GM21737 (cell line): ENCODE data around the gene ZNF18.

Experiments
- ATAC-seq: cut with Tn5 transposase; IDR thresholded peaks from one replicate; pipeline ENCODE4 v1.9.1; 2021; ENCODE audit warnings: mild to moderate bottlenecking, moderate library complexity; ENCODE audit not compliant: unreplicated experiment

The ZNF18 gene, protein sequence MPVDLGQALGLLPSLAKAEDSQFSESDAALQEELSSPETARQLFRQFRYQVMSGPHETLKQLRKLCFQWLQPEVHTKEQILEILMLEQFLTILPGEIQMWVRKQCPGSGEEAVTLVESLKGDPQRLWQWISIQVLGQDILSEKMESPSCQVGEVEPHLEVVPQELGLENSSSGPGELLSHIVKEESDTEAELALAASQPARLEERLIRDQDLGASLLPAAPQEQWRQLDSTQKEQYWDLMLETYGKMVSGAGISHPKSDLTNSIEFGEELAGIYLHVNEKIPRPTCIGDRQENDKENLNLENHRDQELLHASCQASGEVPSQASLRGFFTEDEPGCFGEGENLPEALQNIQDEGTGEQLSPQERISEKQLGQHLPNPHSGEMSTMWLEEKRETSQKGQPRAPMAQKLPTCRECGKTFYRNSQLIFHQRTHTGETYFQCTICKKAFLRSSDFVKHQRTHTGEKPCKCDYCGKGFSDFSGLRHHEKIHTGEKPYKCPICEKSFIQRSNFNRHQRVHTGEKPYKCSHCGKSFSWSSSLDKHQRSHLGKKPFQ

DNA sequence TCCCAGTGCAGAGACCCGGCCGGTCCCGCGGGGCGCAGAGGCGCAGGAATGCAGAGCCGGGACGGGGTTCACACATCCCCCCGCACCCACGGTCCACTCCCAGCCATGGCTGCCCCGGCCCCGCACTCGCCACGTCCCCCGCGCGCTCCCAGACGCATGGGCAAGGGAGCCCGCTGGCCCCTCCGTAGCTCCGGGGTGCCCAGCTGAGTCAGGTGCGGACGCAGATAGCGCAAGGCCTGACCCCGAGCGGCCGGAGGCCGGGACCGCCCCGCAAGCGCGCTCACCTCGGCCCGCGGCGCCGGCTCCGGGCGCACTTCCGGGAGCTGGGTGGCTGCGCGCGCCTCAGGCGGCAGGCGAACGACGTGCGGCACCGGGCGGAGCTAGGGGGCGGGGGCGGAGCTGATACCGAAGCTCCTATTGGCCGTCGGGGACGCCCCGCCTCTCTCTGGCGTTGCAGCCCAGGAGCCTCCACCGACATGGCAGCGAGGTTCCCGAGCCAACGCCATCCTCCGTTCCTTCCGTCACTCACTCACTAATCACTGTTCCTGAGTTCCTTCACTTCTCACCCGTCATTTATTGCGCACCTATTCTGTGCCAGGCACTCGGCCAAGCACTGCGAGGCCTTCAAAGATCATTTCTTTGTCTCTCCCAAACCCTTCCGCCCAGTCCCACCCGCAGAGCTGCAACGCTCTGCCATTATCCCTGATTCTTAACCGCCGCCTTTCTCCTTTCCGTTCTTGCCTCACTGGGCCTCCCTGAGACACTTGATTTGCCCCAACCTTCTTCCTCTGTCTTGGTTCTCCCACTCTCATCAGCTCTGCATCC is at the start of gene ZNF18:
Gene ZNF18, minus strand, starts transcription at position 329 of the 825 bp plus-strand sequence. CDS start 4,646 bp downstream, outside the sequence.
- peak; percentile 95 for ATAC-seq

DNA sequence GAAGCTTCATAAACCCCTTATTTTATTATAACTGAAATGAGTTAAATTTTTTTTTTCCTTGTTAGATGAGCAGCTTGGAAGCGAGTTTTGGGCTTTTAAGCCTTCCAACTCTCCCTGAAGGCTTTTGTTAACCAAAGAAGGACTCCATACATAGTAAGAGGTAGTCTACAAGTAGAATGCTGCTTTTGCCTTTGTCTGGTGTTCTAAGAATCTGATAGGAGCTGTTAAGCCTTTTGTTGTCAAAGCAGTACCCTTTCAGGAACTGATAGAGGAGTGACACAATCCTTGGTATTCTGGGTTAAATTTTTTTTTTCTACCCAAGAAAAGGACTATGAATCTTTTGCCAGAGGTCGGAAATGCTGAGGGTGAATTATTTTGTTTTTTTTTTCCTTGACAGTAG is 49.5 kb upstream of the ZNF18 start:
- ATAC-seq, result no peak

DNA sequence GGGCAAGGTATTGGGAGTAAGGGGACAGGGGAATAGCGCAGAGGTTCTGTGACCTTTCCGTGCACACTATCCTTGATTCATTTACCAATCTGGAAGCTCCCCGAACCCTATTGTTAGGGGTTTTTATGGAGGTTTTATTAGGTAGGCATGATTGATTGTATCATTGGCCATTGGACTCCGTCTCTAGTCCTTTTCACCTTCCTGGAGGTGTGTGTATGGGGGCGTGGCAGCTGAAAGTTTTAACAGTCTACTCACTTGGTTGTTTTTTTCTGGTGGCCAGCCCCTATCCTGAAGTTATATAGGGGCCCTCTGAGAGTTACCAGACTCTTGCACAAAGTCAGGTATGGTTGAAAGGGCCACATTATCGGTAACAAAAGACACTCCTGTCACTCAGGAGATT is 46.4 kb upstream of the ZNF18 start:
- ATAC-seq, result no peak

DNA sequence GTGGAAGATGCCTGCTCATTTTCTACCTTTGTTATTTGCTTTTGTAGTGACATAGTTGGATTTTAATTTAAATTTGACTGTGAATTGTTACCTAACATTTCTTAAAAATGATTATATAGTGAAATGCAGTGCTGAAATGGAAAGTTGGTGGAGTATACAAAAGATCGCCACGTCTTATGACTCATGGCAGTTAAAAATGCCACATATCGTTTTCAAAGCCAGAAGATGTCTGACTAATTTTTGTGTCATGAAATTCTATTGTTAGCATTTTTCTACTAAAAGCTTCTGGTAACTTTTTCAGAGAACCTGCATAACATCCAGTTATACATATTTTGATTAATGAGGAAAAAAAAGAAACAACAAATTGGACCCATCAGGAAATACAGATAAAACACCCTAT is 44.0 kb upstream of the ZNF18 start:
- no peak for ATAC-seq

DNA sequence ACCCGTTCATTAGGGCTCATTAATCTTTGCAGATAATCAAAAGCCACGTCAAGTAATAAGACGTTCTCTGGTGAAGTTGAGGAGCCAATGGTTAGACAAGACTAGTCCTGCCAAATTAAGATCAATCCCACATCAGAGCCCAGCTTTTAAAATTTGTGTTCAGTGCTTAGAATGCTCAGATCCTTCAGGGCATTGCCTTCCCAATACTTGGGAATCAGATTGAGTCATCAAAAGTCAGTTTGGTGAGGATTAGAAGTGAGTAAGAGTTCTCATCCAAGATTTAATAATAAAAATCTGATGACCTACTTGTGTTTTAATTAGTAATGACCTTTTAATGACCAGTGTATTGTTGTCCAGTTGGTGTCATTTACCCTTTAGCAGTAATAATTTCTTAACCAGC is 43.2 kb upstream of the ZNF18 start:
- ATAC-seq, result no peak

DNA sequence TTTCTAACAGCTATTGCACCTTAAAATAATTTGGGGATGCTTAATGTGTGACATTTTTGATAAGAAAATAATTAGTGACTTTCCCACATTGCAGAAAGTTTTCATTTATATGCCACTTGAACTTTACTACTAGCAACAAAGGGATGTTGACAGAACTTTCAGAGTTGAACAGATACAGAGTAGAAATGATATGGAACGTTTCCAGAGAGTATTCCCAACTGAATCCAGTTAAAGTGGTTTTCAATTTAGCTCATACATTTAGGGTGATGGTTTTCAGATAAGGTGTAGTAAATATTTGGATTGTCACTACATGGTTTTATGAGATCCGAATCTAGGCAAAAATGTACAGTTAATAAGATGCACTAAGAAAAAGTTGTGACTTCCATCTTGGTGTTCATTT is 40.7 kb upstream of the ZNF18 start:
- ATAC-seq, result no peak

DNA sequence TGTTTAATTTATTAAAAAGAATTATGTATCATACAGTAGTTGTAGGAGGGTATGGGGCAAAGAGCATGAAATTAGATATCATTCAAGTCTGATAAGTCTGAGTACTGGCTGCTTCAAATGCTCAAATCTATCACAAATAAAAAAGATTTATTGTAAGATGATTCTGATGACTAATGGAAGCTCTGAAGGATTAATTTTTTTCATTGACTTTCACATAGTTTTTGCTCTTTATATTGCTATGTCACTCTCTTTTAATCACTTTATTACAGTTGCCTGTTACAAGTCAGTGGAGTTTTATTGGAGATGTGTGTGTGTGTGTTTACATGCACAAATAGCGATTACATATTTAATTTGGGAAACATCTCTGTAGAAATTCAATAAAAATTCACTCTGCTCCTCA is 38.4 kb upstream of the ZNF18 start:
- ATAC-seq, result no peak

DNA sequence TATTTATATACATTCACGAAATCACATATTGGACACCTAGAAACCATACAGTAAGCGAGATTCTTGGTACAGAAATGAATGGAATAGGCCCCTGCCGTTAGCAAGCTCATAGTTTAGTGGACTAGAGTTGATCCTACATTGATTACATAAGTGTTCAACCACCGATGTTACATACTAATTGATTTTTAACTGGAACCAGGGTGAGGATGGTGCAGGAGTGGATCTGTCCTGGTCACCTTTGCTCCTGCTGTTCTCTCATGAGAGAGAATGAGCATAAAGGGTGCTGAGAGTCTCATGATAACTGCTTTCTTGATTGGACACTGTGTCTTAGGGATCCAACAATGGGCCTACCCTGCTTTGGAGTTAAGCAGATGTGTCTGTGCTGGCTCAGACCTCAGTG is 37.3 kb upstream of the ZNF18 start:
- ATAC-seq, result no peak

DNA sequence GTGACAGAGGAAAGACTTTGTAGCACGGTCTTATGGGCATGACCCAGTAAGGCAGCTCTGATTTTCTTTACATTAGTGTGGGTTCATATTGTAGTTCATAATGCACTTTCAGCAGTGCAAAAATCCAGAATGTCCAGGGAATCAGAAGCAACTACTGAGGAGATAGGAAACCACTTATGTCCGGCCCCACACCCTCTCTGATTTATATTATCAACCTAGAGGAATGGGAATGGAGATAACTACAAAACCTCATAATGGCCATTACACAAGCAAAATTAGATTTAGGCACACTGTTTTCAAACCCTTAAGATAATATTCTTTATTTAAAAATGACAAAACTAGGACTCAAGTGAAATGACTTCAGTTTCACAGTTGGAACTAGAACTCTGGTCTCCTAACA is 31.3 kb upstream of the ZNF18 start:
- ATAC-seq, result no peak

DNA sequence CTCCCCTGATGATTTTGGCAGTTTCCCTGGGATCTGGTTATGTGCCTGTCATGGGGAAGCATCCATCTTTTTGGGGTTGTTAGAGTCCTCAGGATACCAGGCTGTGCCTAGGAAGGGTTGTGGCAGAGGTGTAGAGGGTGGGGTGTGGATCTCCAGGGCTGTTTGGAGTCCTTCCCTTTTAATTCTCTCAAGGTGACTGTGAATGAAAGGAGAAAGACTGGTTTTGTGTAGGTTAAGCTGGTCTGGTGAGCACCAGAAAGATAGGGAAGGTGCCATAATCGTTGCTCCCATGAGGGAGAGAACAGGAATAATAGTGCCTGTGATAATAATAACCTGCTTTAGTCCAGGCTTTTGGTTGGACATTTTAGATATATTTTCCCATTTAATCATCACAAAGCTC is 30.4 kb upstream of the ZNF18 start:
- ATAC-seq, result no peak

DNA sequence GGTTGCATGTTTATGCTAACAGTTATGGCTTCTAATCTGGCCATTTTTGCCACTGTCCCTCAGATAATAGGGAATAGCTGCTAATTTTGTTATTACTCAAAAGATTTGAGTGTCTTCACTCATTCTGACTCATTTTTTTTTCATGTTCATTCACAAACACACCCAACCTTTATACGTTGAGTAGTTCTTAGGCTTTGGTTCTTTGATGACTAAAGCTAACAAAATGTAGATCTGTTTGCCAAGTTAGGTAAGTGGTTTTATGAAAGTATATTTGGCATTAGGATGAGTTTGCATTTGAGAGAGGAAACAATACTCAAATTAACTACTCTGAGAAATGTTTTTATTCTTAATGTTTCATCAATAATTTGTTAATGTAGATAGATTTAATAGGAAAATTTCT is 27.1 kb upstream of the ZNF18 start:
- no peak for ATAC-seq

DNA sequence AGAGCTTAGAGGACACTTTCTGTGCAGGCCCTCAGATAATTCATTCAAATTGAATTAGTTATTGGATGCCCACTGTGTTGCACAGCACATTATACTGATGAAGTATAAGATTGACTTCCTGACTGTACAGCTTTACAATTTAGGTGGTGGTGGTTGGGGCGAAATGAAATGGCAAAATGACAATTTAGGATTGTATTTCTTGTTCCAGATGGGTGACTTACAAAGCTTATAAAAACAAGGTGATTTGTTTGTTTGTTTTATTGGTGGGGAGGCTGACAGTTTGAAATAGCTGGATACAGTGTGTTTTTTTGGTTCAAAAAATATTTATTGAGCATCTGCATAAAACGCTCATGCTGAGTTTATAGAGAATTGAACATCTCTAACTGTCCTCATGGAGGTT is 25.0 kb upstream of the ZNF18 start:
- ATAC-seq, result no peak

DNA sequence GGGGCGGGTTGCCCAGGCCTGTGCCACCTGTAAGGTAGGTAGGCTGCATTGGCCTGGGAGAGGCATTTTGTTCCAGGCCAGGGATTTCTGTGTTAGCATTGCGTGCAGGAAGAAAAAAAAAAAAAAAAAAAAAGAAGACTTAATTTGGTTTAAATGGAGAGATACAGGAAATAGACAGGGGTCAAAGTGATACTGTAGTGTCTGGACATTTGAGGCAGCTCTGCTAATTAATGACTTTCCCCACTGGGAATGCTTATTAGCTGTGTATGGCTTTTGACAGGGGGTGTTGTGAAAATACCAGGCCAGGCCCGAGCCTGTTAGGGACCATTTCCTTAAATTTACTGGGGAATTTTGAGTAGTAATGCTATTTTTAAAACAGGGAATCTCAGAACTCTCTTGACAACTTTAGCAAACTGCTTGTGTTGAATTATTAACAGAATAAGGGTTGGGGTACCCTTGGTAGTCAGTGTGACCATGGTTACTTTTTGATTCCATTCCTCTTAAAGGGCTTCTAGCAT is 24.4 kb upstream of the ZNF18 start:
- ATAC-seq, result no peak

DNA sequence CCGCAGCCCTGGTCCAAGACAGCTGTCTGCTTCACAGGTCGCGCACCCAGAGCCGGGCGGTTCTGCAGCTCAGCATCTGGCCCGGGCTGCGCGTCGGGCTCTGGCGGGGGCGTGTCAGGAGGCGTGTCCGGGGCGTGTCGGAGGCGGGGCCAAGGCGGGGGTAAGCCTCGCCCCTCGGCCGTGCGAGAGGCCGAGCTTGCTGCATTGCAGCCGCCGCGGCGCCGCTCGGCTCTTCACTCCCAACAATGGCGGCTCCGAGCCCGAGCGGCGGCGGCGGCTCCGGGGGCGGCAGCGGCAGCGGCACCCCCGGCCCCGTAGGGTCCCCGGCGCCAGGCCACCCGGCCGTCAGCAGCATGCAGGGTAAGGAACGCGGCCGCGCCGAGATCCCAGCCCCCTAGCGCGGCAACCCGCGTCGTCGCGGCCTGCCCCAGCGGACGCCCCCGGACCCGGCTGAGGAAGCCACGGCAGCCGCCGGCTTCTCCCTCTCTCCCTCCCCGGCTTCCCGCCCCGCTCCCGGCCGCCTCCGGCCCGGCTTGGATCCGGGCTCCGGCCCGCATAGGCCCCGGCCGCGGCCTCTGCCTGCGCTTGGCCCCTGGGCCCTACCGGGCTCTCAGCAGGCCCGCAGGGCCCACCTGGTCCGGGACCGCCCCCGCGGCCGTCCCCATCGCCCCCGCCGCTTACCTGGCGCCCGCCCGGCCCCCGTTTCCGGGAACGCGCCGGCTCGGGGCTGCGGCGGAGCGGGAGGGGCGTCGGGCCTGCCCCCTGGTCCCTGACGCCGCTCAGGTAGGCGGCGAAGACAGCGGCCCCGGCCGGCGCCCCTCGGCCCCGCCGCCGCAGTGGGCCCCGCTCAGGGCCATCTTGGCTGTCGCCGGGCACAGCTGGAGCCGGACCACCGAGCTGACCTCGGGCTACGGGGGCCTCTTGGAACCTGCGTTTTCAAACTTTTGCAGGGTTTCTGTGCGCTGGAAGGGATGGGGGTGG is 23.7 kb upstream of the ZNF18 start, which contains the start of gene MAP2K4:
Gene MAP2K4, plus strand, starts transcription at position 236 of the 981 bp plus-strand sequence. Its CDS starts 10 bp downstream, at position 246.
- peak; percentile 95 for ATAC-seq

DNA sequence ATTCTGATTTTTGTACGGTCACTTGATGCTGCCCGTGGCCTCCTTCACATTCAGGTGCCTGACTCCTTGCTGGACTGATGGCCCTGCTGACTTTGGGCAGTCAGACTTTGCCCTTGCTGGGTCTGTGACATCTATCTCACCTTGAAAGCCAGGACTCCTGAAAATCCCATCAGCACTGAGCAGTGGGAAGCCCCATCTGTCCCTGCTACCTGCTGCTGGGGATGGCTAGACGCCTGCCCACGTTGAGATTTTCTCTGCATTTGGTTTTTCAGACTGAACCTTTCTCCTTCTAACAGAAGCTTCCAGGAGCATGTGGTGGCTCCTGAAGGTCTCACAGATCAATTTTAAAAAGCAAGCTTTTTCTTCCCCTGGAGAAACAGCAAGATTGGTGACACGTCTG is 10.2 kb upstream of the ZNF18 start:
- no peak for ATAC-seq

DNA sequence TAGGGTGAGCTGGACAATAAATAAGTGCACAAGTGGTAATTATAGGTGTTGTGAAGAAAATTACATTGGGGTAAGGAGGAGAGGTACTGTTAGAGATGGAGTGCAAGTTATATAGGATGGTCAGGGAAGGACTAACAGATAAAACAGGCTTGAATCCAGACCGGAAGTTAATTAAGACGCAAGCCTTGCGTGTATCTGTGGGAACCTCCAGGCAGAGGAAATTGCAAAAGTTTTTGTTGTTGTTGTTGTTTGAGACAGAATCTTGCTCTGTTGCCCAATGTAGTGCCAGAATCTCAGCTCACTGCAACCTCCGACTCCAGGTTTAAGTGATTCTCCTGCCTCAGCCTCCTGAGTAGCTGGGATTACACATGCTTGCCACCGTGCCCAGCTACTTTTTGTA is 2.4 kb upstream of the ZNF18 start:
- no peak for ATAC-seq

DNA sequence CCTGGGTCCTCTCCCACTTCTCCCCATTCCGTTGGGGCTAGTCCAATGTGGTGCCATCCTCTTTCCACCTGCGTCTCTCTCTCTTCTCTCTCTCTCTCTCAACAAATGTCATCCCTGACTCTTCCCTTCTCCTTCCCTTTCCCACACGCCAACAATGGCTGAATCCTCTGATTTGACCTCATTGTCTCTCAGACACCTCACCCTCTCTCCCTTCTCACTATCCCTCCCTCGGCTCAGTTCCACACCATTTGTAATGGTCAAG is 628 bp upstream of the ZNF18 start:
- no peak for ATAC-seq

DNA sequence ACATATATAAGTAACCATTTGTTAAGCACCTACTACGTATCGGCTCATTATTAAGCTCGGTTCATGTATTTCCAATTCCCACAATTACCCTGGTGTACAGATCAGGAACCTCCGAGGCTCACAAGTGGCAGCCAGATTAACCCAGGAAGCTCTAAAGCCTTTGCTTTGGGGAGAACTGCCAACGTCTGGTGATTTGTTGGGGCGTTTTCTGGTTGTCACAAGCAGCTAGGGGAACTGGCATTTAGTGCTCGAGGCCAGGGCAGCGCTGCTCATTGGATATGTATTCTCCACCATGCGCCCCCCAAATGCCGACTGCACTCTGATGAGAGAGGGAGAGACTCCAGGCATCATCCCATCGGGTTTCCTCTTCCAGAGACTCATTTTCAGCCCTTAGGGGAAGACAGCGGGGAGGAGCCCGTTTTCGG is 541 bp downstream of the ZNF18 start:
- ATAC-seq, result peak; percentile 28

DNA sequence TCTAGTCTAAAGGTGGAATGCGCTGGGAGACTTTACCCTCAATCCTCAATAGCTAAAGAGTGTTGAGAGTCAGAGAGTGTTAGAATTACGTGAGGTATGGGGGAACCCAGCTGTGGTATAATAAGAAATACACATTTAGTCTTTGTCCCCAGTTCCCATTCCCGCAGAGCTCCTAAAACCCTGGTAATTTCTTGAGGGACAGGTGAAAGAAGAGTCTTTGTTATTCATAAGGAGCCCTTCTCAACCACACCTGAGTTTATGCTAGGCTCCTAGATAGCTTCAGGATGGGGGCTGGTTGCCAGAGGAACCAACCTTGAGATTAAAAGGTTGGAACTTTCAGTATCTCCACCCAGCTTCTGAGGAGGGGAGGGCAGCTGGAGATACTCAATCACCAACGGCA is 5.8 kb downstream of the ZNF18 start:
- no peak for ATAC-seq

DNA sequence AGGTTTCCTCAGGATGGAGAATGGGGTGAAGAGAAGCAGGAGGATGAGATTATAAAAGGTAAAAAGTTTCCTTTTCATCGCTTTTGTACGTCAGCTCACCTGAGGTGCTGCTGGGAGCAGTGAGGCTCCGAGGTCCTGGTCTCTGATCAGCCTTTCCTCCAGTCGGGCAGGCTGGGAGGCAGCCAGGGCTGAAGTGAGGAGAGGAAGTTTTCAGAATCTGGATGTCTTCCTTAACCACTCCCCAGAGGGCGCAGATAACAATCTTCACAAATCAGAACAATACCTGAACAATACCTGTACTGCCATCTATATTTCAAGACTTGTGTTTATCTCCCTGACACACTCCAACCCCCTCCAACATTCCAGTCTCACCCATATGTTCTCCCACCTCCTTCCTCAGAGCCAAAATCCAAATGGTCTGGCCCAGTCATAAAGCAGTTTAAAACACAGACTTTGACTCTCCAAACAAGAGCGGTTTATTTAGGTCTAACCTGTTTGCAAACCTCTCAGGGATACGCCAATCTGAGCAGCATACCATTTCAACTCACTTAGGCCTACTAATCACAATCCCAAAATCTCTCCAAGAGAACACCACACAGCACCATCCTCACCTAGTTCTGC is 6.8 kb downstream of the ZNF18 start:
- no peak for ATAC-seq
